ENCODE data around the gene GOSR2. TPM values are rescaled to one million over a fixed set of nuclear protein-coding genes. Genes with fewer than 3 reads are reported as not detected.
"Not testable (repeated sequence)": the region's sequence is repeated elsewhere in the genome, so short reads cannot be mapped to it uniquely, and the experiment has no call there.

Gene GOSR2
- total RNA-seq, 2 donors from 2014 or later: 44.4 to 60.4 TPM

DNA sequence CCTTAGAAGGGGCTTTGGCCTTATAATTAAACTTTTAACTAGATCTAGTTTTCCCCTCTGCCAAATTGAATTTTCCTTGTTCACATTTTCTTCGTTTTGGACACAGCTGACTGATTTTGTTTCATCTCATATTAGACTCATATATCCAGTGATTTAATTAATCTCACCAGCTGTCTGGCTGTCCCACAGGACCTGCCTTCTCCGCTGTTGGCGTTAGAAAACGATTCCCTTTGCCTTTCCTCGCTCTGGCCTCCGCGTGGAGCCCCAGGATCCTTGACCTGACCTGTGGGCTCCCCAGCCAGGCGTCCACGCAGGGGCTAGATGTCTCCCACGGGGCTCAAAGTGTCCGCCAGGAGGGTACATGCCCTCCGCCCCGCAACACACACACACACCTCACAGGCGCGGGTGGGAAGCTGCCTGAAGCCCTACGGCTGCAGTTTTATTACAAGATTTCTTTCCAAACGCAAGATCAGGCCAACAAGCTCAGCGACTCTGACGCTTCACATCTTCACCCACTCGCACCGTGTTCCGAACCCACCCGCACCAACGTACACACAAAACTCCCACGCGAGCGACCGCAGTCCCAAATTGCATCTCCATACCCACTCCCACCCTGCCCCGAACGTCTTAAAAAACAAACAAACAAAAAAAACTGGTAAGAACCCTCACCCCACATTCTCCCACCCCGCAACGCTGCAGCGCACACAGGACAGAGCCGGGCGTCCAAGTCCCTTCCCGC is 55.0 kb downstream of the GOSR2 start:
- intact Hi-C loops (cut with DNase I): no loop called here
- ATAC-seq: no peak
- no peak for DNase-seq

DNA sequence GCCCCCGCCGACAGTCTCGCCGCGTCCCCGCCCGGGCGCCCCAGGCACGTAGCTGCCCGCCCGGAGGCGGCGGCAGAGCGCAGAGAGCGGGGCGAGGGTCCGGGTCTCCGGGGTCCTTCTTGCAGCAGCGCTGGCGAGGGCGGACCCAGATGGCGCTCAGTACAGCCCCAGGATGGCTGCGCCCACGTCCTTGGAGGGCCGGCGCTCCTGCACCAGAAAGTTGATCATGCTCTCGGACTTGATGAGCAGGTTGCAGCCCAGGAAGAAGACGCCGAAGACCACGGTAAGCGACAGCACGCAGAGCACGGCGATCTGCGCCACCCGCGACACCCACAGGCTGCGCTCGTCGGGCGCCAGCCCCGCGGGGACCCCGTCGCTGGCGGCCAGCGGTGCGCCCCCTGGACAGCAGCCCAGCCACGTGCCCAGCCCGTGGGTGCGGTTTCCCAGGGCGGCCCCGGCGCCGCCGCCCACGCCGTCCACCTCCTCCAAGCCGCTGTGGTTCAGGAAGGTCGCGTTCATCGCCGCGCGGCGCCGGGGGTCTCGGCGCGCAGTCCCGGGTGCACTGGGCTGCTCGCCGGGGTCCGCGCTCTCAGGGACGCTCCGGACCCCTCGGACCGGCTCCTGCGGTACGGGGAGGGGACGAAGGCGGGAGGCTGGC is 55.7 kb downstream of the GOSR2 start:
- DNase-seq: no peak
- peak; percentile 29 to 60 for ATAC-seq
- intact Hi-C loops (cut with DNase I): no loop called here

DNA sequence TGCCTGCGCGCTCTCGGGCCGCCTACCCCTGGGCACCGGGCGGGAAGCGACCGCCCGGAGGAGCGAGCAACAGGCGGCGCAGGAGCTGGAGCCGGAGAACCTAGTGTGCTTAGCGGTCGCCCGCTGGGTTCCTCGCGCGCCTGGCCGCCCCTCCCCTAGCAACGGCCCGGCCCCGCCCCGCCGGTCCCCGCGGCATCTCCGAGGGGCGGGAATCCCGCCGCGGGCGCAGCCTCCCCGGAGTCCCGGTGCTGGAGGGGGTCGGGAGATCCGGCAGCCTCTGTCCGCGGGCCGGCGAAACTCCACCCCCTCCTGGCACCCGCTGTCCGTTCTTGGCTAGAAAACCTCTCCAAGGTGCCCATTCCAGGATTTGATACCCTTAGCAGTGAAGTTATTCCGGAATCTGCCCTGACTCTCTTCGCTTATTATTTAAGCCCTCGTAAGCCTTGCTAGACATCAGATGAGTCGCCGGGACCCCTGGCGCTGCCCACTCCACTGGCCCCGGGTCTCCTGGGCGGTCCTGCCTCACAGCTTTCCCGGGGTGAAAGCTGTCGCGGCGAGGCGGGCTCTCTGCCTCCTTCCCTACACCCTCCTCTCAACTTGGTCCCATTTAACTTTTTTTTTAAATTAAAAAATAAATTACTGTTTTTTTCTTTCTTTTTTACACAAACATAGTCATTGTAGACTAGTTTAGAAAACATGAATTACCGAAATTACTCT is 56.3 kb downstream of the GOSR2 start, which contains the start of gene RPRML:
Gene RPRML (minus strand): TSS at position 107 of the 717 bp plus-strand sequence. CDS start 246 bp downstream, outside the sequence.
- ATAC-seq (peak; percentile 70 to 85), DNase-seq (peak; percentile 55)
- intact Hi-C loops (cut with DNase I): no loop called here

DNA sequence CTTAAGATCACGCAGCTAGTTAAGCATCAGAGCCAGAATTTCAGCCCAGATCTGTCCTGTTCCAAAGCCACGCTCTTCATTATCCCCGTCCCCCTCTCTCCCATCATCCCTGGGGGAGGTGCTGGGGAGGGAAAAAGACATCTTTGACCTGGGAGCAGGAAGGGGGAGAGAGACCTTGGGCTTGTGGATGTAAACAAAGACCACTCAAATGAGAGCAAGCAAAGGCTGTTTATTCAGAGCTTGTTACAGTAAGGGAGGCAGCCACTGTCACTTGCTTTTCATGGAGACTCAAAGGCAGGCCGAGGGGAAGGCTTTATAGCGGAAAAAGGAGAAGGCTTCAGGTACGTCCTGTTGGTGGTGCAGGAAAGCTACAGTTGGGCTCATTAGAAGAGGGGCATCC is 59.6 kb downstream of the GOSR2 start:
- ATAC-seq (no peak), DNase-seq (no peak)

DNA sequence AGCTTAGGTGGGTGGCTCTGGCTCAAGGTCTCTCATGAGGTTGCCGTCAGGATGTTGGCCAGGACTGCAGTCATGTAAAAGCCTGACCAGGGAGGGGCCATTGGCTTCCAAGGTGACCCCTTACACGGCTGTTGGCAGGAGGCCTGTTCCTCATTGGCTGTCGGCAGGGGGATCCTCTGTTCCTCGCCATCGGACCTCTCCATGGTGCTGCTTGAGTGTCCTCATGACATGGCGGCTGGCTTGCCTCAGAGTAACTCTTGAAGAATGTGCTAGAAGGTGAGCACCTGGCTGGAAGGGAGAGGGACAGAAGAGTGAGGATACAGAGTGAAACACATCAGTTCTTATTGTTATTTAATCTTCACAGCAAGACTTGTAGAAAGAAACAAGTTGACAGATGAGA is 60.8 kb downstream of the GOSR2 start:
- intact Hi-C loops (cut with DNase I): no loop called here
- ATAC-seq (no peak), DNase-seq (no peak)

More for the DNA sequence above, 59.6 kb downstream of the GOSR2 start:
- intact Hi-C loops (cut with DNase I): no loop called here

DNA sequence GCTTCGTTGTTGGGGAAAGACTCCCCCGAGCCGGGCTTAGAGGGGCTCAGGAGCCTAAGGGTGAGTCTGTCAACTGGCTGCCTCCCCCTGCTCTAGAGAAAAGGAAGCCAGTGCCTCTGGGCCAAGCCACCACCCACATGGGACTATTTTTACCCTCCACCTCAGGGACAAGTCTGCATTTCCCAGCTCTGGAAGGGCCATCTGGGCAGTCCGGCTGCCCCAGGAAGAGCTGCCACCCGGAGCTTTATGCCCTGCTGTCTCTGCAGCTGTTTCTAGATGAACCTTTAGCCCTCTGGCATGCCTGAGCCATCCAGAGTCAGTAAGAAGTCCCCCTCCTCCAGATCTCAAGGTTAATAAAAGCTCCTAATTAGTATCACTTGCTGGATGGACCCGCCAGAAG is 61.4 kb downstream of the GOSR2 start:
- DNase-seq (no peak), ATAC-seq (peak; percentile 84 to 94)
- intact Hi-C loops (cut with DNase I): no loop called here

DNA sequence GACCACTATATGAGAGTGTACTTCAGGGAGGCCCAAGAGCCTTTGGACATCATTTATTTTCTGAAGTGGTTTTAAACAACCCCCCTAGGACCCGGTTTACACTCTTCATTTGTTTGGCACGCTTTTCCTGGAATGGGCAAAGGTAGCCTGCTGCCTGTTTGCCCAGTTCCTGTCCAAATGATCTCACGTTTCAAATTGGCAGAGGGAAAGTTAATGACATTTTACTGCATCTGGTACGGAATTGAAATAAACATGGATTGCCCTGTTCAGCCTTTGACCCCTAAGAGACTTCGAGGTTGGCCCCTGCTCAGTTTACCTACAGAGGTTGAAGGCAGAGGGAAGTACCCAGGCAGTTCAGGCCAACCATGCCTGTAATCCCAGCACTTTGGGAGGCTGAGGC is 61.9 kb downstream of the GOSR2 start:
- DNase-seq: no peak
- peak in 1 of 2 donors; percentile 19 for ATAC-seq

DNA sequence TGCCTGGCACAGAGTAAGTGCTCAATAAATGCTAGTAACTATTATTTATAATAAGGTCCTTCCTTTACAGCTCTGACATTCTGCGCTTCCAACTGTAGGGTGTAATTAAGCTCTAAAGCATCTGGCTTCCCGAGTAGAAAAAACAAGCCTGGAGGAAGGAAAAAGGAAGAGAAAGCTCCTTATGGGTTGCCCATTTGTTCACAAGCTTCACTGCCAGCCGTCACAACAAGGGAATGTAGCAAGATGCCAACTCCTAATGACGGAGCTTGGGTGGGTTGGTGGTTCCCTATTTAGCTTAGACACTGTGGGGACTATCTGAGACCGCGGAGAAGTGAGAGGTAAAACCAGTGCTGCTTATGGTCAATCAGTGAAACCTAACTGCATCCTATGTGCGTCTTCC is 63.4 kb downstream of the GOSR2 start:
- no peak for ATAC-seq
- intact Hi-C loops (cut with DNase I): loop anchor here in 1 of 2 donors (2.0 kb wide), 1 partner anchor 14 kb away; no protein-coding TSS in a partner anchor

More for the DNA sequence above, 61.9 kb downstream of the GOSR2 start:
- intact Hi-C loops (cut with DNase I): no loop called here

DNA sequence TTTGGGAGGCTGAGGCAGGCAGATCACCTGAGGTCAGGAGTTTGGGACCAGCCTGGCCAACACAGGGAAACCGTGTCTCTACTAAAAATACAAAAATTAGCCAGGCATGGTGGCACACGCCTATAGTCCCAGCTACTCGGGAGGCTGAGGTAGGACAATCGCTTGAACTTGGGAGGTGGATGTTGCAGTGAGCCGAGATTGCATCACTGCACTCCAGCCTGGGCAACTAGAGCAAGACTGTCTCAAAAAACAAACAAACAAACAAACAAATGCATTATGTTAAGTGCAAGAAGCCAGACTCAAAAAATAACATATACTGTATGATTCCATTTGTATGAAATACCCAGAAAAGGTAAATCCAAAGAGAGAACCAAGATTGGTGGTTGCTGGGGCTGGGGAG is 65.0 kb downstream of the GOSR2 start:
- intact Hi-C loops (cut with DNase I): loop anchor here in 1 of 2 donors (2.0 kb wide), 1 partner anchor 15 kb away; no protein-coding TSS in a partner anchor
- DNase-seq, ATAC-seq: not testable (repeated sequence)

More for the DNA sequence above, 63.4 kb downstream of the GOSR2 start:
- DNase-seq: no peak

DNA sequence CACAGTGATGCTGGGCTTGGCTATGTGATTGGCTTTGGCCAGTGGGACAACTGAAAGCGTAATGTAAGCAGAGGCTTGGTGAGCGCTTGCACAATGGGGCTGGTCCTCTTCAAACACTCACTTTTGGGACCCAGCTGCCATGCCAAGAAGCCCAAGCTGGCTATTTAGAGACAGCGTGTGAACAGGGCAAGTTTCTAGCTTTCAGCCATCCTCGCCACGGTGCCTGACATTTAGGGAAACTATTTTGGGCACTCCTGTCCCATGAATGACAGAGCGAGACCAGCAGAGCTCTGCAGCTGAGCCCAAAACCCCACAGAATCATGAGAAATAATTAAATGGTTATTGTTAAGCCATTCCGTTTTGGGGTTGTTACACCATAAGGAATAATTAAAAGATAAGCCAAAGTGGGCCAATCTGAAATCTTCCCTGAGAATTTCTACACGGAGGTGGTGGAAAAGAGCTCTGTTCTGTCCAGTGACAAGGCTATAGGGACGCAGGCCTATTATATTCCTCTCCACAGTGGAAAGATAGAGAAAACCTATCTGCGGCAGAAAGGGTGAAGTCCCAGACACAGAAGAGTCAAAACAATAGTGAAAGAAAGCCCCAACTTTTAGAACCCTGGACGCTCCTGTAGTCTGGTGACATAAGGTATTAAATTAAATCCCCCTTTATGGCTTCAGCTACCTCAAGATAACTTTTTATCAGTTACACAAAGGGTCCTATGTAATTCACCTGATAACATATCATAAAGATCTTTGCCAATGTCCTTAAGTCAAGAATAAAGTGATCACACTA is 66.9 kb downstream of the GOSR2 start:
- DNase-seq (no peak), ATAC-seq (no peak)
- intact Hi-C loops (cut with DNase I): no loop called here

DNA sequence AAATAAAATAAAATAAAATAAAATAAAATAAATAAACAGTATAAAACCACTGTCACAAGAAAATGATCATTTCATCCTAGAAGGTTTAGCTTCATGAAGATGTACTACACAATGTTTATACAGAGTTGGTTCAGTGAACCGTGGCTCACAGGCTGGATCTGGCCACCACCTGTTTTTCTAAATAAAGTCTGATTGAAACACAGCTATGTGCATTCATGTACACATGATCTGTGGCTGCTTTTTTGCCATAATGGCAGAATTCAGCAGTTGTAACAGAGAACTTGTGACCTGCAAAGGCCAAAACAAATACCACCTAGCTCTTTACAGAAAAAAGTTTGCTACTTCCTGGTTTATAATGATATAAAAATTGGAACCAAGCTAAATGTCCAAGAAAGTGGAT is 68.7 kb downstream of the GOSR2 start:
- intact Hi-C loops (cut with DNase I): no loop called here
- no peak for DNase-seq
- no peak for ATAC-seq

Small RNA genes within 50 kb of the gene (microRNA-seq; reads per million reads assigned to microRNA genes)
- 0 reads per million in 2 donors for gene MIR5089

Other genes starting within 250 kb of the GOSR2 start
- 1 to 10 TPM; 1.1 to 2.1 TPM for gene WNT3, start 104.5 kb upstream of the GOSR2 start, total RNA-seq
- gene WNT9B, start 71.6 kb upstream of the GOSR2 start, total RNA-seq: 1 to 10 TPM in 1 of 2 donors, under 1 TPM in 1; 0.53 to 3.8 TPM
- gene RPRML, start 56.1 kb downstream of the GOSR2 start, total RNA-seq: not detected

All from left cardiac atrium (tissue), 4 donors.